ENCODE data around the gene THSD7B.

GRCh38 chr2:137049518-137049917, 284.2 kb downstream of the THSD7B start:
- TF ChIP-seq GATA2 (IDR thresholded peaks at IDR 0.05; ENCODE audit: low read depth, low read length) (no peak), GATA3 (IDR thresholded peaks at IDR 0.05; ENCODE audit: low read depth, low read length) (no peak)
